ENCODE data around the gene TTBK2.
A peak's percentile ranks its signal among the peaks of the same experiment; 100 is the strongest.
"Not testable (repeated sequence)": the region's sequence is repeated elsewhere in the genome, so short reads cannot be mapped to it uniquely, and the experiment has no call there.

The TTBK2 gene

GRCh38 chr15:42764154-42764731, 156.3 kb downstream of the TTBK2 start:
- not testable (repeated sequence) for DNase-seq (ENCODE audit: low read depth)

DNA sequence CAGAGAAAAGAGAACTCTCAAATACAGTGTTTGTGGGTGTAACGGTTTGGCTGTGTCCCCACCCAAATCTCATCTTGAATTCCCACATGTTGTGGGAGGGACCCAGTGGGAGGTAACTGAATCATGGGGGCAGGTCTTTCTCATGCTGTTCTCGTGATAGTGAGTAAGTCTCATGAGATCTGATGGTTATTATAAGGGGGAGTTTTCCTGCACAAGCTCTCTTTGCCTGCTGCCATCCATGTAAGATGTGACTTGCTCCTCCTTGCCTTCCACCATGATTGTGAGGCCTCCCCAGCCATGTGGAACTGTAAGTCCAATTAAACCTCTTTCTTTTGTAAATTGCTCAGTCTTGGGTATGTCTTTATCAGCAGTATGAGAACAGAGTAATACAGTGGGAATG, 158.8 kb downstream of the TTBK2 start:
- DNase-seq (ENCODE audit: low read depth), result not testable (repeated sequence)

GRCh38 chr15:42760759-42761158, 159.8 kb downstream of the TTBK2 start:
- no peak for DNase-seq (ENCODE audit: low read depth)

DNA sequence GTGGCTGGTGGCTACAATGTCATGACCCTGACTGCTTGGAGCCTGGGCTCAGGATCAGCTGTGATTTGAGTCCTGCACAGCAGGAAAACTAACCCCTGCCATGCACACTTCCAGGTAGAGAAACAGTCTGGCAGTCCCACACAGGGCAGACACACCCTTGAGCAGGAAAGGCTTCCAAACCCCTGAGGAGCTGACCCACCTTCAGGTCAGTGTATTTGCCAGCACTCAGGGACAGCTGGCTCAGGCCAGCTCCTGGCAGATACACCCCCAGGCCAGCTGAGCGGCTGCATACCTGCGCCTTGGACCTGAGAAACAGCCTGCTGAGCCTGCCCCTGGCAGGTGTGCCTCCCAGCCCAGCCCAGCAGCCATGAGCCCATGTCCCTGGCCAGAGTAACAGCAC, 161.5 kb downstream of the TTBK2 start:
- DNase-seq (ENCODE audit: low read depth), result no peak

DNA sequence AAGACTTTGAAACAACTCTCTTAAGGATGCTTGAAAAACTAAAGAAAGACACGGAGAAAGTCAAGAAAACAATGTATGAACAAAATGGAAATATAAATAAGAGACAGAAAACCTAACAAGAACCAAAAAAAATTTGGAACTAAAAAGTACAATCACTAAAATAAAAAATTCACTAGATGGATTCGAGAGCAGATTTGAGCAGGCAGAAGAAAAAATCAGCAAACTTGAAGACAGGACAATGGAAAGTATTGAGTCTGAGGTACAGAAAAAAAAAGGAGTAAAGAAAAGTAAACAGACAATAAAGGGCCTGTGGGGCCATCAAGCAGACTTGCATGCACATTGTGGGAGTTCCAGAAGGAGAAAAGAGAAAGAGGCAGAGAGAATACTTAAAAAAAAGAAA, 170.3 kb downstream of the TTBK2 start:
- DNase-seq (ENCODE audit: low read depth), result no peak

- DNase-seq (ENCODE audit: low read depth), result no peak
Measured at GRCh38 chr15:42749266-42749665, 171.3 kb downstream of the TTBK2 start.

- no peak for DNase-seq (ENCODE audit: low read depth)
Measured at GRCh38 chr15:42744195-42744594, 176.4 kb downstream of the TTBK2 start.

DNA sequence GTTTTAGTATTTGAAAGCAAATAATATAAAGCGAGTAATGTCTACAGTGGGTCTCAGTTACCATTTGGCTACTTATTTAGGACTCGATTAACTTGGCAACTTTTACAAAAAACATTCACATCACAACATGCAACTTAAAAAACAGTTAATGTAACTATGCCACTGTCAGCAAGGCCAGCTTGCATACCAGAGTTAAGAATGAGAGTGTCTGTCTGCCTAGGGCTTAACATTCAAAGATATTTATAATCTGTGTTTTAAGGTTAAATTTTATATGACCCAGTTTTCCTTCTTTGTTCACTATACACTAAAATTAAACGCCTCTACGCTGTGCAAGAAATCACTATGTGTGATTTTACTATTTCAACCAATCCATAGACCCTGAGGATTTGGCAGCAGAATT, 178.4 kb downstream of the TTBK2 start:
- DNase-seq (ENCODE audit: low read depth), result no peak

DNA sequence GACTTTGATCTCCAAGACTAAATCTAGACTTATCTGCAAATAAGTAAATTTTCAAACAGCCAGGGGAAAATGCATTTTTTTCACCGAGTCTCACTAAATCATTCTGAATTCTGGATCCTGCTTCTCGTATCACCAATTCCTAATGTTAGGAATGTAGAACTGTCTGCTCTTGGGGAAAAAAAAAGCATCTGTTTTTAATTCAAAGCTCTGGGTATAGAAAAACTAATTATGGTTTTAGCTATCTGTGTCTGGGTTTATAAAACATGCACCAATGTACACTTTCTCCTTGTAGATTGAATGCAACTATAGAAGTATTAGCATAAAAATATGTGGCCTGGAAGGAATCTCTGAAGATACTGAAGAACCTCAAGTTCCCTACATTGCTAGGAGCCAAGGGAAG, 178.9 kb downstream of the TTBK2 start:
- DNase-seq (ENCODE audit: low read depth), result no peak

- no peak for DNase-seq (ENCODE audit: low read depth)
Measured at GRCh38 chr15:42737529-42738328, 182.8 kb downstream of the TTBK2 start.

GRCh38 chr15:42736793-42737528, 183.6 kb downstream of the TTBK2 start, which contains the start of gene CDAN1:
TSS of gene CDAN1 (minus strand) at chr15:42737128. CDS start at chr15:42737102, 26 bp downstream.
- peak; percentile 58 for DNase-seq (ENCODE audit: low read depth)

GRCh38 chr15:42736178-42736792, 184.3 kb downstream of the TTBK2 start:
- no peak for DNase-seq (ENCODE audit: low read depth)

GRCh38 chr15:42735382-42736165, 185.0 kb downstream of the TTBK2 start:
- DNase-seq (ENCODE audit: low read depth), result no peak

DNA sequence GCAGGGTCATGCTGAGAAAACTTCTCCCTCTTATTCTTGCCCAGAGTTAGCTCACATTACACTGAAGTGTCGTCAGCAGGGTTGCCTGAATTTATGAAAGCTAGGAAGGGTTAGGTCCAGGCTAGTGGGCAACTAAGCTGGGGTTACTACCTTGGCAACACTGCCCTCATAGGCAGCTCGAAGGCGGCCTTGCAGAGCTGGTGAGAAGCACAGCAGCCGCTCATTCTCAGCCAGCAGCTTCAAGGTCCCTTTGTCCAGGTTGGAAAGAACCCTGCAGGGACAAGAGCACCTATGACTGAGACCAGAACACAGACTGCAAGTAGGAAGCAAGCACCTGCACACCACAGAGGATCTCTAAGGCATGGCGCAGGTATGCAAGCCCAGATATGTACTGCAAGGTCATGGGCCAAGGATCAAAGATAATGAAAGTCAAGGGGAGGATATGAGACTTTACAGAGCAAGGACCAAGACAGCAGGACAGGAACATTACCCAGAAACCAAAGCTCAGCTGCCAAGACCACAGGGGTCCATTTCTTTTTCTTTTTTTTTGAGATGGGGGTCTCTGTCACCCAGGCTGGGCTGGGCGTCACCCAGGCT, 186.4 kb downstream of the TTBK2 start:
- no peak for DNase-seq (ENCODE audit: low read depth)

GRCh38 chr15:42733027-42733426, 187.6 kb downstream of the TTBK2 start:
- no peak for DNase-seq (ENCODE audit: low read depth)

DNA sequence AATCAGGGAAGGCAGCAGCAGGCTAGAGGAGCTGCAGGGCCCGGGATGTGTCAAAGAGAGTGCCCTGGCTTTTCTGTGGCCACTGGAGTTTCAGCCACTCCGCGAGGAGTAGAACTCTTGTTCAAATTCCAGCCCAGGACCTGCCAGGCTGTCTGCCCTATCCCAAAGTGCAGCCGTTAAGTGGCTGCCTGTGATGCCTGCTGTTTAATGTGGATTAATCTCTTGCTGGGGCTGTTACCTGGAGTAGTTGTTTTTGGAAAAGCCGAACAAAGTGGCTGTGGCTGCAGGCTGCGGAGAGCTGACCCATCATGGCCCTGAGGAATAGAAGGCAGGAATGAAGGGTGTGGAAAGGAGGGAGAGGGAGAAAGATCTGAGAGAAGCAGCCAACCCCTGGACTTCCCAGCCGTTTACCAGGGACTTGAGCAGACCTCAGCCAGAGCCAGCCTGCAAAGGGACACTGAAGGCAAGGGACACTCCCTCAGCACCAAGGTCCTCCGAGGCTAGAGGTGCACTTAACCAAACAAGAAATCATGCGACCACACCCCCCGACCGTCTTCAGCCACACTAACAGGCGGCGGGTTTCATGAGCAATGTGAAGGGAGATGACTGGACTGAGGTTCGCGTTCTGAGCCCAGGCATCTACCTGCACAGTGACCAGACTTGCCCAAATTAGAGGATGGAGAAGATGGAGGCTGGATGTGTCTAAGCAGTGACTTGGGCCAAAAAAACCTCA, 188.3 kb downstream of the TTBK2 start:
- DNase-seq (ENCODE audit: low read depth), result no peak

- no peak for DNase-seq (ENCODE audit: low read depth)
Measured at GRCh38 chr15:42731461-42731860, 189.1 kb downstream of the TTBK2 start.

DNA sequence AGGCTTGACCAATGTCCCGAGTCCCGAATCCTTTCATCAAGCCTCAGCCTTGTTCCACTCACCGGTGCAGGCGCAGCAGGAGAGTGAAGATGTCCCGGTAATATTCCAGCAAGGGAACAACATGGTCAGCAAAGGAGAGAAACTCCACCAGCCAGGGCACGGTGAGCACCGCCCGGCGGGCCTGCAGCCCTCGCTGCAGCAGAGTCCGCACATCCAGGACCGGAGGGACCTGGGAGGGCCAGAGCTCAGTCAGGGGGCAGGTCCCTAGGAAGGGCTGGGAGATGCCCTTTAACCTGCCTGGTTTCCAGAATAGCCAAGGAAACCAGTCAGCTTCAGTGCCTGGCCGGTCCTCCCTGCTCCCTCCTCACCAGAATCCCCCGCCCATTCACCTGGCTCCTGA, 190.0 kb downstream of the TTBK2 start:
- no peak for DNase-seq (ENCODE audit: low read depth)

DNA sequence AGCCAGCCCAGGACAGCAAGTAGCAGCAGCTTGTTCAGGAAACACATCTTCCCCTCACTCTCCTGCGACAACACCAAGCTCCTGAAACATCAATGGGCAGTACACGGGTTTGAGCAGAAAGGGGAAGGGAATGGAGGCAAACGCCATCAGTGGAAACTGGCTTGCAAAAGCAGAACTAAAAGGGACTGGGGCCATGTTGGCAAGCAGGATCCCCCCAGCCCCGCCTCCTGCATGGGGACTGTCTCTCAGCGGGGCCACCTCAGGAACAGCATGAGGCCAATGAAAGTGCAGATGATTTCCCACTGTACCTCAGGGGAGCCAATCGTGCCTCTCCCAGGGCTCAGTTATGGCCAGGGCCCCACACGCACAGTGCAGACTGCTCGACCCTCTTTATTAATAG, 190.4 kb downstream of the TTBK2 start:
- no peak for DNase-seq (ENCODE audit: low read depth)

DNA sequence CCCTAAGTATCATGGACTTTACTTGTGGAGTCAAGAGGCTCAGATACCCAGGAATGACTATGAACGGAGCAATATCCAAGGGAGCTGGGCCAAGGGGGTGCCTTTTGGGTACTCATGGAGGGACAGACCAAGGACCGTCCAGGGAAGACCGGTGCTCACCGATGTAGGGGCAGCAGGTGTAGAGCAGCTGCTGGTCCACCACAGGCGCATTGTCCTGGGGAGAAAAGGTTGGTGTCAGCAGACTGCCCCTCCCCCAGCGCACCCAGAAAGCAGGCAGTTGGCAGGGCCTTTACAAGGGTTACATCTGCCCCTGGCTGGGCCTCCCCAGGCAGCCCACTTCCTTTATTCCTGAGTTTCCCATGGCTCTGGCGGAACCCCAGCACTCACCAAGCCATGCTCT, 191.2 kb downstream of the TTBK2 start:
- DNase-seq (ENCODE audit: low read depth), result no peak

GRCh38 chr15:42728972-42729371, 191.6 kb downstream of the TTBK2 start:
- no peak for DNase-seq (ENCODE audit: low read depth)
